Fibroblast of skin of back (primary cell): ENCODE results near the gene PITRM1.

Source experiments
- DNase-seq: peaks from one replicate; pipeline ENCODE4 v3.0.0-alpha.2; 2013

PITRM1 gene

GRCh38 chr10:3137958-3138726 lies 34.4 kb downstream of the PITRM1 start:
- DNase-seq = no peak

DNA sequence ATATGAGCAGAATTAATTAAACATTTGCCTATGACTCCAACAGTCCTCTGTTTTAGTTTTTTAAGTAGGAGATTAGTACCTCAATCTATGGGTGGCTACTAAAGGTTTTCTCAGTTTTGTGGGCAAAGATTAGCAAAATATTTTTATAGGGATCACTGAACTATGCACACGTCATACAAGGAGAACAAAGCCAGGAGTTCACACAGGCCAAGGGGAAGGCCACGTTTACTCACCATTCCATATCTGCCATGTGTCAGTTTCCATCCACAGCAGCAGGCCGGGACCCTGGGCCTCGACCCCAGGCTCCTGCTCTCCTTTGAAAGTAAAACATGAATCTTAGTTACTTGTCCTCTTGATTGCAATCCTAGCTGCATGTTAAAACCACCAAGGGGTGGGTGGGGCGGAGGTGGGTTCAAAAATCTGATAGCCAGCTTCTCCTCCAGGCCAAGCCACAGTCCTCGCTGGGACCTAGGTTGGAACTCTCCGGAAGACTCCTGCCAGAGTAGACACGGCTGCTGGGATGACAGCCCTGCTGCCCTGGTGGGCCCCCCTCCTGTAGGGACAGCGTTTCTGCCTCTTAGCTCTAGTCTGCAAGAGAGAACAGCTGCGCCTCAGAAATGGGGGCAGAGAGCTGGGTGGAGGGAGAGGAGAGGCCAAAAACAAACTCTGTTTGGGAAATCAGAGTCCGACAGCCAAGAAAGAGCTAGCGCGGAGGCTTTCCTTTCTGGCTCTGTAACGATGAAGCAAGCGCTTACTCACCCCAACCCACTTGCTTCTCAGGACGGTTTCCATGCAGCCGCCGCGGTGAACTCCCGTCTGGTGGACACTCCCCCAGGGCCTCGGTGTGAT lies 35.6 kb downstream of the PITRM1 start:
- DNase-seq = no peak

- DNase-seq = no peak
These were observed 36.2 kb downstream of the PITRM1 start for GRCh38 chr10:3136336-3136735.

DNA sequence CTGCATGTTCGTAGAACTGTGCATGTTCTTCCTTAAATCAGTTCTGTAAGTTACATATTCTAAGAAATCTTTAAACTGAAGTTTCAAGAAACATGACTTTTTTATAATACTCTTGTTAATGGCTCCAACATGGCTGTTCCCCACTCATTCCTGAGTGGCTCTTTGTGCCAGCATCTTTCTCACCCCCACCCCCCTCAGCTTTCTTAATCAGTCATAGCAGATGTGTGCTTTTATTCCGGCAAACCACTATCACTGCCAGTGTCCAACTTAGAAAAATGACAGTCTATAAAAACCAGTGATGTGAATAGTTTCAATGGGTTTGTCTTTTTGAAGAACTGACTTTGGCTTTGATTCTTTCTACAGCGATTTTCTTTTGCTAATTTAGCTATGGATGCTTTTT lies 37.6 kb downstream of the PITRM1 start:
- DNase-seq = no peak

- no peak for DNase-seq
These were observed 38.6 kb downstream of the PITRM1 start for GRCh38 chr10:3133948-3134347.

- peak; percentile 21 for DNase-seq
These were observed 40.3 kb downstream of the PITRM1 start for GRCh38 chr10:3132036-3133025.

- no peak for DNase-seq
These were observed 41.5 kb downstream of the PITRM1 start for GRCh38 chr10:3131098-3131497.

DNA sequence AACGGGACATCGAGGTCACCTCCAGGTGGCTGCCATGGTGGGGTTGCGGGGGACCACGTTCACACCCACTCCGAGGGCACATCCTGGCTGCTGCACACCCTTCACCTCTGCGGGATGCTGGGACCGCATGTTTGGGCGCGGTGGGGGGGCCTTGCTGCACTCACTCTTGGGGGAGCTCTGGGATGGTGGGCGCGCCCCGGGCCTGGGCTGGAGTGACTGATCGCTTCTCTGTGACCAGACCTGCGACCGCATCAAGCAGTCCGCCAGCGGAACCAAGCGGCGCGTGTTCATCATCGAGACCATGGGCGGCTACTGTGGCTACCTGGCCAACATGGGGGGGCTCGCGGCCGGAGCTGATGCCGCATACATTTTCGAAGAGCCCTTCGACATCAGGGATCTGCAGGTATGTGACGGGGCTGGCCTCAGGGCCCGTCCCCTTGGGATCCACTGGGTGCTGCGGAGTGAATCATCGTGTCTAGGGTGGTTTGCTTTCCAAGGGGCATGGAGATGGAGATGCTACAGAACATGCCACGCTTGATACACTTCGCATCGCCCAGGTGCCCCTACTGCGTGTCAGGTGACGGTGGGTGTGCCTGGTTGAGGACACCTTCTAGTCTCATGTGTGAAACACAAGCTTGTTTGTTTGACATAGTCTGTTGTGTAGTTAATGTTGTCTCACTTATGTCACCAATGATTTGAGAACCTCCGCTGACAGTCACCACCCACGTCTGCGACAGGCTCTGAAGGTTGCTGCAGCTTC lies 42.8 kb downstream of the PITRM1 start:
- no peak for DNase-seq

DNA sequence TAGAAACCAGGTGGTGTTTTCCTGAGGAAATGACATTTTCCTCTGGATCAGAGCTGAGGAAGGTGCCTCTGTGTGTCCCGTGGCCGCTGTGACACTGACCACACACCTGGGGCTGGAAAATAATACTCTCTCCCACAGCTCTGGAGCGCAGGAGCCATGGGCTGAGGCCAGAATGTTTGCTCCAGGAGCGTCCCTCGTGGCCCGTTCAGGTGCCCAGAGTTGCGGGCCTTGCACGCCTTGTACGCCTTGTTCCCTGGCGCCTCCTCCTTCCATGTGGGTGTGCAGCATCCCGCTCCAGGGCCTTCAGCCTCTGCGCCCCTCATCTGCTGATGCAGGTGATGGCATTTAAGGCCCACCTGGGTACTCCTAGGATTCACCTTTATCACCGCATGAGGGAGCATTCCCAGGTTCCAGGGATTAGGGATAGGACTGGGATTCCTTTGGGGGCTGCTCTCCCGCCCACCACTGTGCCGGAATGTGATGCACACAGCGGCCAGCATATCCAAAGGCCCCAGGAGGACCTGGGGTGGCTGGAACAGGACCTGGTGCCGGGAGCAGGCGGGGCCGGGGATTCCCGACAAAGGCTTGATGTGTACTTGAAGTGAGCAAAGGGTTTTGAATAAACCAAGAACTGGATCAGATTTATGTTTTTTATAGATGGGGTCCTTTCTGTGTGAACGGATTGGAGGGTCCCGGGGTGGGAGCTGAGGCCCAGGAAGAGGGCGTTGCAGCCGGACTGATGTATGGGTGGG lies 44.0 kb downstream of the PITRM1 start:
- DNase-seq = no peak

DNA sequence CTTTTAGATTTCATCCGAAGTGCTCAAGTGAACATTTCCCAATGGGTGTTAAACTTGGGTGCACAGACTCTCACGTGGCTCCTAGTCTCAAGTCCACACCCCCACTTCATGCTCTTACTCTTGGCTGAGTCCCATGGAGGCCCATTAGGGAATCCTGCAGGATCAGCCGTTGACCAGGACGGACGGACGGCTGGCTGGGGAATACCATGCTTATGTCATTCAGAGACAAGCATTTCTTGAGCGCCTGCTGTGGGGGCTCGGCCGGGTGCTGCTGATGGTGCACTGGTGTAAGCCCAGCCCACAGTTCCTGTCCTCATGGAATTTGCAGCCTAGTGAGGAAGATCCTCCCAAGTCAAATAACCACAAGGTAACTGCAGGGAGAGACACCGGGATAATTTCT lies 44.7 kb downstream of the PITRM1 start:
- no peak for DNase-seq

GRCh38 chr10:3126741-3127346 lies 45.7 kb downstream of the PITRM1 start:
- peak; percentile 31 for DNase-seq

DNA sequence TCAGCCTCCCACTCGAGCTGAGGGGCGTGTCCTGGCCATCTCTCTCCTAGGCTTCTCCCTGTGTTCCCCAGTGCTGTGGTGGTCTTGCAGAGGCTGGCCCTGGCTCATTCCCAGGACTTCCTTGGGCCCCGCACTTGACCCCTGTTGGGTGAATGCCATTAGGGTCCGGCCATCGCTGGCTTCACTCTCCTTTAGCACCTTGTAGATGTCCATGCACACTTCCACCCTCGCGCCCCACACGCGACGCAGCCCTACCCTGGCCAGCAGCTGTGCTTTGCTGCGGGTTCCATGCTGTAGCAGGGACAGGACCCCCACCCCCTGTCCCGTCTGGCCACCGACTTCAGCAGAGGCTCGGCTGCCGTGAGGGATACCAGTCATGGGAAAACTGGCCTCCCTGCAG lies 46.3 kb downstream of the PITRM1 start:
- DNase-seq = no peak

- no peak for DNase-seq
These were observed 46.9 kb downstream of the PITRM1 start for GRCh38 chr10:3125527-3126170.

DNA sequence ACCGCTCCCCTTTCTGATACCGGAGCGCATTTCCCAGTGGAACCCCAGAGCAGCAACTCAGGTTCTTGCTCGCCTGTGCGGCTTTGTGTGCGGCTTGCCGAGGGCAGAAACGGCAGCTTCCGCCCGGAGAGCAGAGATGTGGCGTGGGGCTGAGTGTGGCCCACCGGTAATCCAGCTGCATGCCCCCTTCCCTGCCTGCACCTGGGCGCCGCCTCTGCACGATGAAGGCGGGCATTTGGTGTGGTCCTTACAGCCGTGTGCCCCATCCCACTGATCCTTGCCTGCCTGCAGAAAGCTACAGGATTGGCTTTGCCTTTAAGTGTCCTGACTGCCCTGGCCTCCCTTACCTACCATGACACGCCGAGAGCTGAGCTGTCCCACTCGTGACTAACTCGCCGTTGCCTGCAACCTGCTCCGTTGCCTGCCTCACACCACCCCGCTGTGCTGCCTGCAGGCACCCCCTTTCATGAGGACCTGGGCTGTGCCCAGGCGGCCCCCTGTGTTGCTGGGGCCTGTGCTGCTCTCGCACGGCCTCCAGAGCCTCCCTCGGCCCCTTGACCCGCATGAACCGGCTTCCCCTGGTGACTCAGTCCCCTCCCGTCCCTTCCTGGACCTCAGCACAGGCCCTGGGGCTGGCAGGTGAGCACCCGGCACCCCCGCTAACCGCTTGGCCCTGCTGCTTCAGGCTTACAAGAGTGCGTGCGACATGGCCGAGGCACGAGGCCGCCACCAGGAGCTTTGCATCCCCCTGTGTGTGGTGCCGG lies 48.0 kb downstream of the PITRM1 start:
- DNase-seq = no peak

DNA sequence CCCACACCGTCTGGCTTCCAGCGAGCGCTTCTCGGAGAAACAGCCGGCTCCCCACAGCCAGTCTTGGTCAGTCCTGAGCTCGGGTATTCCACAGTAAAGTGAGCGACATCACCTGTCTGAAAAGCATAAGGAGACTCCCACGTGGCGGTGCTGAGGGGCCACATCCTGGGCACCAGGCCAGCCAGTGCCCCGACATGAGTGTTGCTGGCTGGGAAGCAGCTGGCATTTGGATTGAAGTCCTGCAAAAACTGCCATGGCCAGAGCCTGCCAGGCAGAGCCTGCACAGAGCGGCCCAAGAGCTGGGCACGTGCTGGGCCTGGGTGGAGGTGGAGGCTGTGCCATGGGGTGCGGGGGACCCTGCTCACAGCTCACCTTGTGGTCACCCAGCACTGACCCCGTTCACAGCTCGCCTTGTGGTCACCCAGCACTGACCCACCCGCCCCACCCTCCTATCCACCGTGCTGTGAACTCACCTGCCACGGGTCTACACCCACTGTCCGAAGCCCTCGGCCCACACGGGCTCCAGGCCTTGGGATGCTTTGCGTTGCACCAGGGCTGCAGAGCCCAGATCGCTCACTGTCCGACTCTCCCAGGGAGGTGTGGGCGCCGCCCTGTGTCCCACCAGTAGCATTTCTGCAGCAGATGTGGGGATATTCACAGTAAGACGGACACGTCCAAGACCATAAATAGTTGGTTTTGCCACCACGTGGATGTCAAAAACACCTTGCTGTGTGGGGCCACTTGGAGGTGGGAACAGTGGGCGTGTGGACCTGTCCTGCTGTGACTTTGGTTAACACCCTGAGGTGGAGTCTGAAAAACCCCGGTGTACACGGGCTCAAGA lies 48.8 kb downstream of the PITRM1 start:
- DNase-seq = no peak

- peak; percentile 32 for DNase-seq
These were observed 49.9 kb downstream of the PITRM1 start for GRCh38 chr10:3122486-3123205.

DNA sequence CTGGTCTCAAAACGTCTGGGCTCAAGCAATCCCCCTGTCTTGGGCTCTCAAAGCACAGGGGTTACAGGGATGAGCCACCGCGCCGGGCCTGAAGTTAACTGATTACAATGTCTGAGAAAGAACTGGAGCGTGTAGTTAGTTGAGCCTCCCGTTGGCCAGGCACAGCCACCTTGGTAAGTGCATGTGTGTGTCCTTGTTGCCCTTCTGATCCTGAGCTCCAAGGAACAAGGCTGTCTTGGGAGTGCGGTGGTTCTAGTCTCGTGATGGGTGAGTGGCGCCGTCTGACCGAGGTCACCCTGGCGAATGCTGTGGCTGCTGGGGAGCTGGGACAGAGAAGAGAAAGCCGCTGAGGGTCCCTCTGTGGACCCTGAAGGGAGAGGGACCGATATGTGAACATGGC lies 50.5 kb downstream of the PITRM1 start:
- no peak for DNase-seq
